ENCODE data around the gene SH3GLB2. TPM values are rescaled to one million over a fixed set of nuclear protein-coding genes. Genes with fewer than 3 reads are reported as not detected.

Gene SH3GLB2
- 100 to 1,000 TPM; 107 to 109 TPM for total RNA-seq

DNA sequence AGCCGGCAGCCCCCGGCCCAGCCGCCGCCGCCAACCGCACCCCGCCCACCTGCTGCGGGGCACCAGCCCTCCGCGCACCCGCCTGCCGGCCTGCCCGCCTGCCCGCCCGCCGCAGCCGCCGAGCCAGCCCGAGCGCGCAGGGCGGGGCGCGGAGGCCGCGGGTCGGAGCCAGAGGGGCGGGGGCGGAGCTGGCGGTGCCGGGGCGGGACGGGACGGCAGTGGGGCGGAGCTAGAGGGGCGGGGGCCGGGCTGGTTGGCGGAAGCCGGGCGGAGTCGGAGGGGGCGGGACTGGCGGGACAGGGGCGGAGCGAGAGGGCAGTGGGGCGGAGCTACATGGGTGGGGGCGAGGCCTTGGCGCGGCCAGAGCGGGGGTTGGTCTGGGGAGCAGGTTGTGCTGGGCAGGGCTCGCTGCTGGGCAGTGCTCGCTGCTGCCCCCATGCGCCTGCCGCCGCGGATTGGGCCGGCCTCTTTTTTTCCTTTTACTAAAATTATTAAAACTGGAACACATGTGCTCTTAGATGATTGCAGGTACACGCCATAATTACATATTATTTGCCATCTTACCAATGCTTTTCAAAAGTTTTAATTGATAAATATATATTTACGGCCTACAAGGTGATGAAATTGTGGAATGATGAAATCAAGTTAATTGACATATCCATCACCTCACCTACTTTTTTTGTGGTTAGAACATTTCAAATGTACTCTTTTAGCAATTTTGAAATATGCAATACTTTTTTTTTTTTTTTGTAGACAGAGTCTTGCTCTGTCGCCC, at the start of gene SH3GLB2:
Gene SH3GLB2, minus strand, starts transcription at position 140 of the 775 bp plus-strand sequence. CDS start 177 bp downstream, outside the sequence.
- H3K4me3 Mint-ChIP-seq, result peak within 1 kb of the TSS; percentile 89
- H3K9me3 Mint-ChIP-seq (ENCODE audit: insufficient read depth), result no peaks in the 10 kb centered on the region

DNA sequence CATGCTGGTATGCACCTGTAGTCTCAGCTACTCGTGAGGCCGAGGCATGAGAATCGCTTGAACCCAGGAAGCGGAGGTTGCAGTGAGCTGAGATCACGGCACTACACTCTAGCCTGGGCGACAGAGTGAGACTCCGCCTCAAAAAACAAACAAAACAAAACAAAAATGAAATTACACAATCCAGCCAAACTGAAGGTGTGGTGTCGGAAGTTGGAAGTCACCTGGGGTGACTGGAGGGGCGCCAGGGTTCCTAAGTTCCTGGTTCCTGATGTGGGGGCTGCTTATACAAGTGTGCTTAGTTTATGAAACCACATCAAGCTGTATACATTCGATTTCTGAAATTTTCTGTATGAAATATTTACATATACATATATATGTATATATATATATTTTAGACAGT, 49.1 kb upstream of the SH3GLB2 start:
- H3K4me3 Mint-ChIP-seq, result no peak overlapping the region
- no peaks in the 10 kb centered on the region for H3K9me3 Mint-ChIP-seq (ENCODE audit: insufficient read depth)
- peaks cover 2% of the 10 kb centered on the region for H3K36me3 Mint-ChIP-seq (ENCODE audit: low read depth)
- DNase-seq, result no peak
- H3K27me3 Mint-ChIP-seq (ENCODE audit: low read depth), result no peaks in the 10 kb centered on the region
- H3K4me1 Mint-ChIP-seq (ENCODE audit: low read depth), result peaks cover 42% of the 10 kb centered on the region
- ChIA-PET POLR2A (no interaction called here), CTCF (no interaction called here)
- no peak for ATAC-seq
- H3K27ac Mint-ChIP-seq, result no peak overlapping the region

More for the DNA sequence above, at the start of gene SH3GLB2:
- peak within 1 kb of the TSS; percentile 84 for H3K27ac Mint-ChIP-seq
- peak; percentile 88 for ATAC-seq
- peak; percentile 96 for DNase-seq
- ChIA-PET POLR2A (interaction anchor here (0.9 to 2.7 kb wide), 3 partner anchors 21 to 147 kb away, joined by 3 to 7 read pairs (median 3); partner anchors contain the start of genes KYAT1 and LRRC8A), CTCF (interaction anchor here (0.8 to 1.2 kb wide), 5 partner anchors 9 to 596 kb away, joined by 3 to 5 read pairs (median 3); partner anchors contain the start of gene ENDOG)
- no peaks in the 10 kb centered on the region for H3K36me3 Mint-ChIP-seq (ENCODE audit: low read depth)
- H3K4me1 Mint-ChIP-seq (ENCODE audit: low read depth), result peaks cover 26% of the 10 kb centered on the region
- H3K27me3 Mint-ChIP-seq (ENCODE audit: low read depth), result no peaks in the 10 kb centered on the region

DNA sequence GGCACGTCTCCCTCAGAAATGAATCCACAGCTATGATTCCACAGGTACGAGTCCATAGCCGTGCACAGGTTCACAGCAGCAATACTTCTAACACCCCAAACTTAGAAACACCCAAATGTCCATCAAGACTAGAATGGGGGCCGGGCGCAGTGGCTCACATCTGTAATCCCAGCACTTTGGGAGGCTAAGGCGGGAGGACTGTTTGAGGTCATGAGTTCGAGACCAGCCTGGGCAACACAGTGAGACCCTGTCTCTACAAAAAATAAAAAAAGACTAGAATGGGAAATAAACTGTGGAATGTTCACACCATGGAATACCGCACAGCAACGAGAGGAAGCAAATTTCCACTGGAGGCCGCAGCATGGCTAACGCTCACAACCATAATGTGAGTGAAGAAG, 48.5 kb upstream of the SH3GLB2 start:
- CTCF ChIA-PET, result no interaction called here
- ATAC-seq, result no peak

GRCh38 chr9:129075996-129076639, 48.0 kb upstream of the SH3GLB2 start:
- DNase-seq, result no peak
- no peak overlapping the region for H3K27ac Mint-ChIP-seq
- H3K4me3 Mint-ChIP-seq, result no peak overlapping the region
- ChIA-PET POLR2A (no interaction called here), CTCF (no interaction called here)
- H3K36me3 Mint-ChIP-seq (ENCODE audit: low read depth), result peaks cover 5% of the 10 kb centered on the region
- ATAC-seq, result no peak
- peaks cover 48% of the 10 kb centered on the region for H3K4me1 Mint-ChIP-seq (ENCODE audit: low read depth)
- H3K9me3 Mint-ChIP-seq (ENCODE audit: insufficient read depth), result no peaks in the 10 kb centered on the region
- H3K27me3 Mint-ChIP-seq (ENCODE audit: low read depth), result no peaks in the 10 kb centered on the region

More for the DNA sequence above, 48.5 kb upstream of the SH3GLB2 start:
- H3K4me1 Mint-ChIP-seq (ENCODE audit: low read depth), result peaks cover 43% of the 10 kb centered on the region
- no peaks in the 10 kb centered on the region for H3K9me3 Mint-ChIP-seq (ENCODE audit: insufficient read depth)
- H3K36me3 Mint-ChIP-seq (ENCODE audit: low read depth), result peaks cover 5% of the 10 kb centered on the region
- DNase-seq, result no peak
- H3K27ac Mint-ChIP-seq, result no peak overlapping the region
- no peak overlapping the region for H3K4me3 Mint-ChIP-seq
- no peaks in the 10 kb centered on the region for H3K27me3 Mint-ChIP-seq (ENCODE audit: low read depth)
- POLR2A ChIA-PET, result no interaction called here

DNA sequence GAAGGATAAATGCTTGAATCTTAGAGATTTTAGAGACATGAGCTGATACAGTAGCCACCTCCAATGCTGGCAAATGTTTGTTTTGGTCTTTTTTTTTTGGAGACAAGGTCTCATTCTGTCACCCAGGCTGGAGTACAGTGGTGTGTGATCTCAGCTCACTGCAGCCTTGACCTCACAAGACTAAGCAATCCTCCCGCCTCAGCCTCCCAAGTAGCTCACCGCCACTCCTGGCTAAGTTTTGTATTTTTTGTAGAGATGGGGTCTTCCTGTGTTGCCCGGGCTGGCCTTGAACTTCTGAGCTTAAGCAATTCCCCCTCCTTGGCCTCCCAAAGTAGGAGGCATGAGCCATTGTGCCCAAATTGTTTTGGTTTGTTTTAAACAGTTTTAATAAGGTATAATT, 46.0 kb upstream of the SH3GLB2 start:
- peaks cover 54% of the 10 kb centered on the region for H3K4me1 Mint-ChIP-seq (ENCODE audit: low read depth)
- CTCF ChIA-PET, result interaction anchor here (1.1 kb wide), 1 partner anchor 38 kb away, joined by 3 read pairs; no protein-coding TSS in a partner anchor
- H3K27ac Mint-ChIP-seq, result no peak overlapping the region

GRCh38 chr9:129073404-129073803, 45.3 kb upstream of the SH3GLB2 start:
- POLR2A ChIA-PET, result interaction anchor here (0.6 to 0.8 kb wide), 2 partner anchors 8 to 916 kb away, joined by 3 to 4 read pairs; partner anchors contain the start of gene DOLPP1
- H3K27ac Mint-ChIP-seq, result peak overlapping the region; percentile 79
- ATAC-seq (no peak), DNase-seq (no peak)
- no peak overlapping the region for H3K4me3 Mint-ChIP-seq
- no peaks in the 10 kb centered on the region for H3K27me3 Mint-ChIP-seq (ENCODE audit: low read depth)
- CTCF ChIA-PET, result interaction anchor here (0.7 to 1.6 kb wide), 3 partner anchors 38 to 67 kb away, joined by 3 to 4 read pairs (median 3); no protein-coding TSS in a partner anchor
- no peaks in the 10 kb centered on the region for H3K9me3 Mint-ChIP-seq (ENCODE audit: insufficient read depth)
- H3K4me1 Mint-ChIP-seq (ENCODE audit: low read depth), result peaks cover 56% of the 10 kb centered on the region
- H3K36me3 Mint-ChIP-seq (ENCODE audit: low read depth), result peaks cover 11% of the 10 kb centered on the region

More for the DNA sequence above, 46.0 kb upstream of the SH3GLB2 start:
- H3K27me3 Mint-ChIP-seq (ENCODE audit: low read depth), result no peaks in the 10 kb centered on the region
- H3K36me3 Mint-ChIP-seq (ENCODE audit: low read depth), result peaks cover 7% of the 10 kb centered on the region
- H3K9me3 Mint-ChIP-seq (ENCODE audit: insufficient read depth), result no peaks in the 10 kb centered on the region
- no peak for DNase-seq
- H3K4me3 Mint-ChIP-seq, result no peak overlapping the region
- no peak for ATAC-seq
- POLR2A ChIA-PET, result no interaction called here

DNA sequence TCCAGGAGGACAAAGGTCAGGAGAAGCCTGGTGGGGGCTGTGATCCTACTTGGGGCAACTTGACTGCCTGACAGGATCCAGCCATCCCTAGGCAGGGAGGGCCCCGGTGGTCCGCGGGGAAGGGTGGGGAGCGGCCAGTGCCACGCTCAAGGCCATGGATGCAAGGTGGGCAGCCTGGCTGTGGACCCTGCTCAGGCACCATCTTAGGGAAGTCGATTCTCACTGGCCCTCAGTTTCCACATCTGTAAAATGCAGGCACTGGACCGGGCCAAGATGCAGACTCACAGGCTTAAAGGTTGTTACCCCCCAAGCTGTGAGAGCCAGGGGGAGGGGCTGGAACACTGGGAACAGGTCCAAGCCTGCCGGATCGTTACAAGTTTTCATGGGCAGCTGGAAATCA, 44.0 kb upstream of the SH3GLB2 start:
- ATAC-seq (no peak), DNase-seq (no peak)
- no peak overlapping the region for H3K4me3 Mint-ChIP-seq
- peaks cover 16% of the 10 kb centered on the region for H3K36me3 Mint-ChIP-seq (ENCODE audit: low read depth)
- CTCF ChIA-PET, result interaction anchor here (1.6 kb wide), 1 partner anchor 66 kb away, joined by 4 read pairs; no protein-coding TSS in a partner anchor
- no peaks in the 10 kb centered on the region for H3K9me3 Mint-ChIP-seq (ENCODE audit: insufficient read depth)
- H3K27me3 Mint-ChIP-seq (ENCODE audit: low read depth), result no peaks in the 10 kb centered on the region
- POLR2A ChIA-PET, result interaction anchor here (1.2 kb wide), 1 partner anchor 242 kb away, joined by 4 read pairs; the partner anchor contains the start of gene SPOUT1
- peaks cover 58% of the 10 kb centered on the region for H3K4me1 Mint-ChIP-seq (ENCODE audit: low read depth)
- peak overlapping the region; percentile 56 for H3K27ac Mint-ChIP-seq

DNA sequence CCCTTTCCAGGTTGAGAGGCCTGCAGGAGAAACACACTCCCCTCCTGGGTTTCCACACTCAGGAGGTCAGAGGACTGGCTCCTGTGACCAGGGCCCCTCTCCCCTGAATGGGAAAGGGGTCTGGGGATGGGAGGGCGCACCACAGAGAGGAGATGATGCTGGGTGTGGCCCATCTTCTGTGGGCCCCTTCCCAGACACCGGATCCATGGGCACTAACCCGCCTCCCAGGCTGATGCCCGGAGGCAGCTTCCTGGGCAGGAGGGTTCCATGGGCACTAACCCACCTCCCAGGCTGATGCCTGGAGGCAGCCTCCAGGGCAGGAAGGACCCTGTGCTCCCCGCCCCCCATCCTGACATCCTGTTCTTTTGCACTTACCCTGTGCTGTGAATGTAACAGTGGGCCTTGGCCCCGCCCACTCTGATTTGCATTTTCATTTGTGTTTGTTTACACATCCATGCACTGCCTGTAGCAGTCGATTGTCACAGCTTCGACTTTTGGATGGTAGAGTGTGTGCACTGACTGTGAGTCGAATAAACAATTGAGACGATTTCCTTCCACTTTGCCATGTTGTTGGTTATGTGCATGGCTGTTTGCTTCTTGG, 43.5 kb upstream of the SH3GLB2 start:
- no peaks in the 10 kb centered on the region for H3K9me3 Mint-ChIP-seq (ENCODE audit: insufficient read depth)
- CTCF ChIA-PET, result interaction anchor here (1.4 kb wide), 1 partner anchor 9 kb away, joined by 5 read pairs; the partner anchor contains the start of gene DOLPP1
- H3K27ac Mint-ChIP-seq, result peak overlapping the region; percentile 56
- no peaks in the 10 kb centered on the region for H3K27me3 Mint-ChIP-seq (ENCODE audit: low read depth)
- H3K4me3 Mint-ChIP-seq, result no peak overlapping the region
- H3K36me3 Mint-ChIP-seq (ENCODE audit: low read depth), result peaks cover 18% of the 10 kb centered on the region
- ATAC-seq (no peak), DNase-seq (peak; percentile 71)
- H3K4me1 Mint-ChIP-seq (ENCODE audit: low read depth), result peaks cover 58% of the 10 kb centered on the region
- POLR2A ChIA-PET, result interaction anchor here (1.2 to 1.4 kb wide), 2 partner anchors 34 to 242 kb away, joined by 4 to 5 read pairs; partner anchors contain the start of gene SPOUT1

GRCh38 chr9:129070696-129071525, 42.8 kb upstream of the SH3GLB2 start:
- no peak overlapping the region for H3K4me3 Mint-ChIP-seq
- peaks cover 19% of the 10 kb centered on the region for H3K36me3 Mint-ChIP-seq (ENCODE audit: low read depth)
- DNase-seq, result no peak
- ChIA-PET CTCF (interaction anchor here (1.4 kb wide), 1 partner anchor 10 kb away, joined by 5 read pairs; the partner anchor contains the start of gene DOLPP1), POLR2A (interaction anchor here (1.0 to 1.4 kb wide), 3 partner anchors 10 to 241 kb away, joined by 4 to 5 read pairs (median 4); partner anchors contain the start of genes DOLPP1 and SPOUT1)
- peak overlapping the region; percentile 46 for H3K27ac Mint-ChIP-seq
- peaks cover 58% of the 10 kb centered on the region for H3K4me1 Mint-ChIP-seq (ENCODE audit: low read depth)
- no peaks in the 10 kb centered on the region for H3K27me3 Mint-ChIP-seq (ENCODE audit: low read depth)
- no peaks in the 10 kb centered on the region for H3K9me3 Mint-ChIP-seq (ENCODE audit: insufficient read depth)
- ATAC-seq, result no peak

- no peak for DNase-seq
- ATAC-seq, result no peak
- Mint-ChIP-seq H3K4me1 (ENCODE audit: low read depth) (peaks cover 58% of the 10 kb centered on the region), H3K4me3 (peak overlapping the region; percentile 63), H3K9me3 (ENCODE audit: insufficient read depth) (no peaks in the 10 kb centered on the region), H3K27ac (peak overlapping the region; percentile 88), H3K27me3 (ENCODE audit: low read depth) (no peaks in the 10 kb centered on the region), H3K36me3 (ENCODE audit: low read depth) (peaks cover 26% of the 10 kb centered on the region)
- ChIA-PET CTCF (interaction anchor here (0.8 to 1.8 kb wide), 4 partner anchors 10 to 252 kb away, joined by 3 to 5 read pairs (median 4); partner anchors contain the start of genes DOLPP1 and ENDOG), POLR2A (interaction anchor here (0.6 to 1.4 kb wide), 5 partner anchors 8 to 32 kb away, joined by 3 to 7 read pairs (median 4); partner anchors contain the start of gene DOLPP1)
Measured at GRCh38 chr9:129069862-129070641, 41.9 kb upstream of the SH3GLB2 start.
